ENCODE measurements around the gene DEFB108B.
"Not testable (repeated sequence)": the region's sequence is repeated elsewhere in the genome, so short reads cannot be mapped to it uniquely, and the experiment has no call there.

- not testable (repeated sequence) for TF ChIP-seq CTCF (IDR thresholded peaks at IDR 0.05; ENCODE audit: poor library complexity, severe bottlenecking); POLR2AphosphoS5 (IDR thresholded peaks at IDR 0.05)
These were observed 38.5 kb upstream of the DEFB108B start for GRCh38 chr11:71794386-71795040.

Measured in neural cell (in vitro differentiated cells).